ENCODE measurements around the gene ERC1.

- TF ChIP-seq CTCF (IDR thresholded peaks at IDR 0.05; ENCODE audit: low read length) (no peak), EZH2 (optimal IDR thresholded peaks at IDR 0.05; ENCODE audit: low read depth, low read length) (no peak)
Measured at GRCh38 chr12:1339618-1340319, 348.7 kb downstream of the ERC1 start.

All from MM.1S (cell line).